NCI-H345 treated with DMSO at 0.1 percent for 48 hours (cell line): ENCODE measurements around the gene ADGRF1.

Experiments
- DNase-seq: peaks from one replicate; lab custom pipeline; 2025; ENCODE audit not compliant: unreplicated experiment; lab: John Stamatoyannopoulos, UW

Gene ADGRF1

GRCh38 chr6:46985943-46986342 lies 56.2 kb downstream of the ADGRF1 start:
- DNase-seq = no peak

- no peak for DNase-seq
Observed at GRCh38 chr6:46983007-46983411, 59.1 kb downstream of the ADGRF1 start.

- DNase-seq = no peak
Observed at GRCh38 chr6:46979206-46979605, 62.9 kb downstream of the ADGRF1 start.

GRCh38 chr6:46974786-46975185 lies 67.3 kb downstream of the ADGRF1 start:
- no peak for DNase-seq

GRCh38 chr6:46973029-46973428 lies 69.1 kb downstream of the ADGRF1 start:
- DNase-seq = no peak

- DNase-seq = no peak
Observed at GRCh38 chr6:46972531-46972930, 69.6 kb downstream of the ADGRF1 start.

GRCh38 chr6:46969206-46969605 lies 72.9 kb downstream of the ADGRF1 start:
- DNase-seq = no peak

GRCh38 chr6:46967826-46968349 lies 74.2 kb downstream of the ADGRF1 start:
- DNase-seq = no peak

GRCh38 chr6:46964716-46965519 lies 77.2 kb downstream of the ADGRF1 start:
- no peak for DNase-seq

GRCh38 chr6:46963626-46964025 lies 78.5 kb downstream of the ADGRF1 start:
- no peak for DNase-seq

- no peak for DNase-seq
Observed at GRCh38 chr6:46963039-46963438, 79.1 kb downstream of the ADGRF1 start.

- no peak for DNase-seq
Observed at GRCh38 chr6:46961711-46962110, 80.4 kb downstream of the ADGRF1 start.

GRCh38 chr6:46961232-46961631 lies 80.9 kb downstream of the ADGRF1 start:
- no peak for DNase-seq

GRCh38 chr6:46959419-46959818 lies 82.7 kb downstream of the ADGRF1 start:
- DNase-seq = no peak

GRCh38 chr6:46956409-46956808 lies 85.7 kb downstream of the ADGRF1 start:
- no peak for DNase-seq

GRCh38 chr6:46954837-46955451 lies 87.2 kb downstream of the ADGRF1 start:
- DNase-seq = no peak

GRCh38 chr6:46953921-46954320 lies 88.2 kb downstream of the ADGRF1 start:
- DNase-seq = no peak

- DNase-seq = no peak
Observed at GRCh38 chr6:46949632-46950280, 92.4 kb downstream of the ADGRF1 start.

GRCh38 chr6:46948699-46949098 lies 93.4 kb downstream of the ADGRF1 start:
- no peak for DNase-seq
